Thoracic aorta (tissue), 2 donors: Measurements from ENCODE around the gene CRY2. TPM values are rescaled to one million over a fixed set of nuclear protein-coding genes. Genes with fewer than 3 reads are reported as not detected.

ENCODE experiments used
- ATAC-seq: fragments of 150-250 bp; one replicate; pipeline ENCODE4 v1.8.0; 2017; ENCODE audit warnings: low read depth; ENCODE audit not compliant: insufficient number of reproducible peaks, low FRiP score
- DNase-seq: peaks from one replicate; pipeline ENCODE4 v3.0.0-alpha.2; 2020; ENCODE audit warnings: low spot score
- H3K27ac ChIP-seq, 2 donors: fragments of 200-600 bp; sonication (generic); 1 replicate in 1 of 2; 2 replicates in 1 of 2; pipeline ENCODE4 v1.5.1; 2016; ENCODE audit warnings: mild to moderate bottlenecking in 2 of 2, moderate library complexity in 2 of 2
- H3K27me3 ChIP-seq: fragments of 200-600 bp; sonication (generic); replicated peaks from 2 replicates; pipeline ENCODE4 v1.6.0; 2016; ENCODE audit warnings: mild to moderate bottlenecking; ENCODE audit not compliant: insufficient read depth
- H3K36me3 ChIP-seq: fragments of 200-600 bp; sonication (generic); one replicate; pipeline ENCODE4 v1.5.1; 2016
- H3K4me1 ChIP-seq, 2 donors: fragments of 200-600 bp; sonication (generic); 1 replicate in 1 of 2; 2 replicates in 1 of 2; pipeline versions ENCODE4 v1.5.1 to v1.6.0; 2016; ENCODE audit warnings: low read depth in 2 of 2, mild to moderate bottlenecking in 1 of 2; ENCODE audit not compliant: control insufficient read depth in 1 of 2
- H3K4me3 ChIP-seq: fragments of 200-600 bp; sonication (generic); 2 replicates; pipeline ENCODE4 v1.5.1; 2016; ENCODE audit warnings: mild to moderate bottlenecking
- H3K9me3 ChIP-seq: fragments of 200-600 bp; sonication (generic); 2 replicates; pipeline ENCODE4 v1.5.1; 2016
- CTCF ChIP-seq: fragments of 200-600 bp; sonication (generic); IDR thresholded peaks from one replicate; pipeline ENCODE4 v1.5.1; 2019; ENCODE audit warnings: antibody characterized with exemption
- total RNA-seq, 2 donors: library from RNA; depleted of rRNA; stranded (reverse); fragments of >200 nt; gene quantifications; one replicate each; pipeline versions ENCODE4 v1.1.0 to v1.2.3, GENCODE V29; 2016

Gene CRY2
- total RNA-seq, 2 donors from 2014 or later: 41.2 to 54.4 TPM

DNA sequence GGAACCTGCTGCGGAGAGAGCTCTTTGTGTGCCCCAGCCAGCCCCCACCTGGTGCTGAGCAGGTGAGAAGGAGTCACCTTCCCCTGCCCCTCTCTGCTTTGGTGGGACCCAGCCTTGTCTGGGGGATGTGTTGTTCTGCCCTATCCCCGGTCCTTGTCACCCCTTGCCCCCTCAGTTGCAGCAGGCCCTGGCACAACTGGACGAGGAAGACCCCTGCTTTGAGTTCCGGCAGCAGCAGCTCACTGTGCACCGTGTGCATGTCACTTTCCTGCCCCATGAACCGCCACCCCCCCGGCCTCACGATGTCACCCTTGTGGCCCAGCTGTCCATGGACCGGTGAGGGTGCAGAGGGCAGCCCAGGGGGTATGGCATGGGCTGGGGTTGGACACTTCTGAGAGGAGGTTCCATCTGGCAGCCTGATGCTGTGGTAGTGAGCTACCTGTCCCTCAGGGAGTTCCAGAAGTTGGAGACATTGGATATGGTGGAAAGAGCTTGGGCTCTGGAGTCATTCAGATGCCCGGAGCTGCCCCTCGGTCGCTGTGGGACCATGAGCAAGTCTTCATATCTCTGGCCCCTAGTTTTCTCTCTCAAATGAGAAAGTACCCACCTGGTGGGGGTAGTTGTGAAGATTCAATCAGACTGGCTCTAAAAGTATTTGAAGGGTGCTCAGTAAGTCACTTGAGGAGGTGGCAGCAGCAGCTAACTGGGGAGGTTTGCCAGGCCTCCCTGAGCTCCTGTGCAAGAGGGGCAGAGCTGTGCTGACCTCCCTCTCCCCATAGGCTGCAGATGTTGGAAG lies 79.5 kb downstream of the CRY2 start:
- ATAC-seq (no peak), DNase-seq (no peak)
- TF ChIP-seq CTCF: no peak
- Histone ChIP-seq H3K4me3 (no peak overlapping the region), H3K9me3 (no peaks in the 10 kb centered on the region), H3K4me1 (peaks cover 7 to 16% of the 10 kb centered on the region in 2 donors), H3K36me3 (peaks cover 5% of the 10 kb centered on the region), H3K27me3 (peaks cover 6% of the 10 kb centered on the region), H3K27ac (no peak overlapping the region)

DNA sequence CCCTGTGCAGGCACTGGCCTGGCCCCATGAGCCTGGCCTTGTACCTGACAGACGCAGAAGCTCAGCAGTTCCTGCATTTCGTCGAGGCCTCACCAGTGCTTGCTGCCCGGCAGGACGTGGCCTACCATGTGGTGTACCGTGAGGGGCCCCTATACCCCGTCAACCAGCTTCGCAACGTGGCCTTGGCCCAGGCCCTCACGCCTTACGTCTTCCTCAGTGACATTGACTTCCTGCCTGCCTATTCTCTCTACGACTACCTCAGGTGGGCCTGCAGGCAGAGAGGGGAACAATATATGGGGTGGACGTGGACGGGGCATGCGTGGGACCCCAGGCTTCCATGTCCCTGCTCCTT lies 80.0 kb downstream of the CRY2 start:
- peaks cover 5 to 11% of the 10 kb centered on the region in 2 donors for H3K4me1 ChIP-seq
- no peak overlapping the region for H3K4me3 ChIP-seq
- H3K9me3 ChIP-seq: no peaks in the 10 kb centered on the region
- peaks cover 10% of the 10 kb centered on the region for H3K36me3 ChIP-seq
- DNase-seq (no peak), ATAC-seq (no peak)
- no peak for TF ChIP-seq CTCF
- no peak overlapping the region for H3K27ac ChIP-seq
- H3K27me3 ChIP-seq: peaks cover 6% of the 10 kb centered on the region

GRCh38 chr11:45927684-45928413 lies 80.6 kb downstream of the CRY2 start:
- no peak for TF ChIP-seq CTCF
- DNase-seq (no peak), ATAC-seq (no peak)
- peaks cover 0 to 6% of the 10 kb centered on the region in 2 donors for H3K4me1 ChIP-seq
- H3K27ac ChIP-seq: no peak overlapping the region
- no peaks in the 10 kb centered on the region for H3K9me3 ChIP-seq
- H3K4me3 ChIP-seq: no peak overlapping the region
- H3K36me3 ChIP-seq: peaks cover 11% of the 10 kb centered on the region
- peaks cover 4% of the 10 kb centered on the region for H3K27me3 ChIP-seq

- Histone ChIP-seq H3K9me3 (no peaks in the 10 kb centered on the region), H3K4me3 (no peak overlapping the region), H3K4me1 (no peaks in the 10 kb centered on the region), H3K36me3 (peaks cover 16% of the 10 kb centered on the region), H3K27me3 (no peaks in the 10 kb centered on the region), H3K27ac (no peak overlapping the region)
- no peak for TF ChIP-seq CTCF
- DNase-seq: no peak
- no peak for ATAC-seq
These were observed 81.4 kb downstream of the CRY2 start for GRCh38 chr11:45928535-45929215.

DNA sequence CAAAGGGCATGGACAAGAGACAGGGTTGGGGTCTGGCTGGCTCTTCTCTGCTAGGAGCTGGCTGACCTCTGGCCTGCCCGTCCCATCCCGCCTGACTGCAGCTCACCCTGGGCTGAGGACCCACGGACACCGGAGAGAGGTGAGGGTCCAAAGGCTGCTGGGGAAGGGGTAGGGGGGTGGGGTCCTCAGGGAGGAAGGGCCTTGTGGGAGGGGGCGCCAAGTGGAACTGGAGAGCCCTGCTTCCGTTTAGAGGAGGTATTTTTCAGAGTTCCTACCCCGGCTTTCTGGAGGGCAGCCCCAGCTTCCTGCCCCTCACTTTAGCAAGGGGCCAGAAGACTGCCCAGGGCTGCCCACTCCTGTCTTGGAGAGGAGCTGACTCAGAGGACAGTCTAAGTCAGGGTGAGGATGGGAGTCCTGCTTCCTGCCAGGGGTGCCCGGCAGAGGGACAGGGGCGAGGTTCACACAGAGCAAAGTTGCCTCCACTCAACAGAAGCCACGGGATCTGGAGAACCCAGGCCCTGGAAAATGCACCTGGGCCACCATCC lies 82.3 kb downstream of the CRY2 start:
- no peak for TF ChIP-seq CTCF
- H3K9me3 ChIP-seq: no peaks in the 10 kb centered on the region
- peaks cover 25% of the 10 kb centered on the region for H3K36me3 ChIP-seq
- no peaks in the 10 kb centered on the region for H3K27me3 ChIP-seq
- no peaks in the 10 kb centered on the region for H3K4me1 ChIP-seq
- ATAC-seq (no peak), DNase-seq (no peak)
- no peak overlapping the region for H3K27ac ChIP-seq
- H3K4me3 ChIP-seq: no peak overlapping the region
